Activated T-cell treated with anti-CD3 and anti-CD28 coated beads, Interleukin-2, amount 50 U/mL, for 72 hours (primary cell): Measurements from ENCODE around the gene IPPK. TPM values are rescaled to one million over a fixed set of nuclear protein-coding genes. Genes with fewer than 3 reads are reported as not detected.
"Not testable (repeated sequence)": the region's sequence is repeated elsewhere in the genome, so short reads cannot be mapped to it uniquely, and the experiment has no call there.

Experiments used
- ATAC-seq, 2 donors: fragments of 150-1000 bp; cut with Tn5 transposase; replicated peaks in 1 of 2; 2 replicates each; pipeline ENCODE4 v1.10.0; 2021; ENCODE audit warnings: moderate library complexity in 2 of 2, mild to moderate bottlenecking in 1 of 2
- DNase-seq, 2 donors: peaks; one replicate each; pipeline ENCODE4 v3.0.0; 2021 to 2022; ENCODE audit warnings: mixed read lengths in 1 of 2
- H3K27ac Mint-ChIP-seq: one replicate; pipeline ENCODE4 v1.8.0; 2022; ENCODE audit warnings: mild to moderate bottlenecking, moderate library complexity, mixed read lengths
- H3K27me3 Mint-ChIP-seq: one replicate; pipeline ENCODE4 v1.8.0; 2022; ENCODE audit warnings: low read depth, mixed read lengths
- H3K36me3 Mint-ChIP-seq, 2 donors: one replicate each; pipeline ENCODE4 v1.8.0; 2022; ENCODE audit warnings: mixed read lengths in 2 of 2, mild to moderate bottlenecking in 1 of 2; ENCODE audit not compliant: insufficient read depth in 2 of 2
- H3K4me1 Mint-ChIP-seq: one replicate; pipeline ENCODE4 v1.8.0; 2022; ENCODE audit warnings: low read depth, mixed read lengths
- H3K4me3 Mint-ChIP-seq, 2 donors: one replicate each; pipeline ENCODE4 v1.8.0; 2022; ENCODE audit warnings: mild to moderate bottlenecking in 2 of 2, mixed read lengths in 2 of 2, moderate library complexity in 2 of 2
- H3K9me3 Mint-ChIP-seq, 2 donors: one replicate each; pipeline ENCODE4 v1.8.0; 2022; ENCODE audit warnings: mixed read lengths in 2 of 2
- total RNA-seq, 2 donors: library from RNA; stranded (reverse); gene quantifications; one replicate each; pipeline ENCODE4 v1.2.3, GENCODE V29; 2022

Gene IPPK
- total RNA-seq, 2 donors from 2014 or later = 12.2 to 14.9 TPM

DNA sequence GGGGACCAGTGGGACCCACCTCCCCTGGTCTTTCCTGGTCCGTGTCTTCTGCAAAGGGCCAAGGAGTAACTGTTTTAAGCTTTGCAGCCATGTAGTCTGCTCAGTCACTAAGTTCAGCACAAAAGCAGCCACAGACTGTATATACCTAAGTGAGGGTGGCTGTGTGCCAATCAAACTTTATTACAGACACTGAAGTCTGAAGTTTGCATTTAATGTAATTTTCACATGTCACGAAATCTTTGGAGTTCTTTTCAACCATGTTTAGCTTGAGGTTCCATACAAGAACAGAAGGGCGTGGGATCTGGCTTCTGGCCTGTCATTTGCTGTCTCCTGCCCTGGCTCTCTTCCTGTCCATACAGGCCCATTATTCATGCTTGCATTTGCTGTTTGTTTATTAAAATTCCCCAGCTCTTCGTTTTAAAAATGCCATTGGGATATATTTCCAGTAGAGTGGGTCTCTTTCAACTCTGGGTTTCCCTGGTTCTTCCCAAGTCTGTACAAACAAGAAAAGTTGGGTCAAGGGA is 69.9 kb downstream of the IPPK start:
- ATAC-seq = no peak
- Mint-ChIP-seq H3K4me1 (no peaks in the 10 kb centered on the region), H3K27me3 (no peaks in the 10 kb centered on the region), H3K27ac (no peak overlapping the region), H3K36me3 (peaks cover 10 to 16% of the 10 kb centered on the region in 2 donors), H3K9me3 (peaks cover 3 to 5% of the 10 kb centered on the region in 2 donors), H3K4me3 (no peak overlapping the region)
- no peak for DNase-seq

DNA sequence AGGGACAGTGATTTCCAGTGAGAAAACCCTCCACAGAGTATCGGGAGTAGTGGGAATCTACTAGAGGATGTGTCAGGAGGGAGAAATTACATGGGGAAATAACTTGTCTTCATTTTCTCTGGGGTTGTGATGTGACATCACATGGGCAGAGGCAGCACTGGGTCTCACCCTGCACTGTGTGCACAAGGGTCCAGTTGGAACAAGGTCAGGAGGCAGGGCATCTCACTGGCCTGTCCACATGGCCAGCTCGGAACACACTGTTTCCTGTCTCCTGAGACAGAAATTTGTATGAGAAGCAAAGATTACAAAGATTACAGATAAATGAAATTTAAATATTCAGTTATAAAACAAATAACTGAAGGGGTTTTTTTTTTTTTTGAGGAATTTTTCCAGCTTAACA is 71.5 kb downstream of the IPPK start:
- no peak overlapping the region for H3K4me3 Mint-ChIP-seq
- H3K27ac Mint-ChIP-seq = no peak overlapping the region
- no peaks in the 10 kb centered on the region for H3K4me1 Mint-ChIP-seq
- peaks cover under 1 to 2% of the 10 kb centered on the region in 2 donors for H3K9me3 Mint-ChIP-seq
- ATAC-seq (no peak), DNase-seq (no peak)
- H3K27me3 Mint-ChIP-seq = no peaks in the 10 kb centered on the region
- peaks cover 3 to 5% of the 10 kb centered on the region in 2 donors for H3K36me3 Mint-ChIP-seq

DNA sequence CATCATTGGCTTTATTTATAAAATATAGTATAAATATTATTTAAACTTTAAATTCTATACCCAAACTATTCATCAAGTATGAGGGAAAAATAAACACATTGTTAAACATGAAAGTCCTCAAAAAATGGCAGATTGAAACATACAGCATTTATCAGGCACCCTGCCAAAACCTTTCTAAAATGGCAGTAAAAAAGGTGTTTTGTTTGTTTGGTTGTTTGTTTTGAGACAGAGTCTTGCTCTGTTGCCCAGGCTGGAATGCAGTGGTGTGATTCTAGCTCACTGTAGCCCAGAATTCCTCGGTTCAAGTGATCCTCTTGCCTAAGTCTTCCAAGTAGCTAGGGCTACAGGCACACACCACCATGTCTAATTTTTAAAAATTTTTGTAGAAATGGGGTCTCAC is 74.0 kb downstream of the IPPK start:
- Mint-ChIP-seq H3K4me1 (peaks cover 10% of the 10 kb centered on the region), H3K27ac (no peak overlapping the region), H3K27me3 (no peaks in the 10 kb centered on the region), H3K36me3 (no peaks in the 10 kb centered on the region), H3K4me3 (no peak overlapping the region), H3K9me3 (no peaks in the 10 kb centered on the region)
- DNase-seq (no peak), ATAC-seq (no peak)

DNA sequence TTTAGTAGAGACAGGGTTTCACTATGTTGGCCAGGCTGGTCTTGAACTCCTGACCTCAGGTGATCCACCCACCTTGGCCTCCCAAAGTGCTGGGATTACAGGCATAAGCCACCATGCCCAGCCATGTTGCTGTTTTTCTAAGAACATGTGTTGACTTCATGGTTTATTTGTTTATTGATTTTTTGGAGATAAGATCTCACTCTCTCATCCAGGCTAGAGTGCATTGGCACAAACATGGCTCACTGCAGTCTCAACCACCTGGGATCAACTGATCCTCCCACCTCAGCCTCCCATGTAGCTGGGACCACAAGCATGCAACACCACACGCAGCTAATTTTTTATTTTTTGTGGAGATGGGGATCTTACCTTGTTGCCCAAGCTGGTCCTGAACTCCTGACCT is 74.9 kb downstream of the IPPK start:
- not testable (repeated sequence) for H3K4me3 Mint-ChIP-seq, H3K4me1 Mint-ChIP-seq, H3K9me3 Mint-ChIP-seq, DNase-seq, ATAC-seq, H3K27ac Mint-ChIP-seq, H3K36me3 Mint-ChIP-seq, H3K27me3 Mint-ChIP-seq

DNA sequence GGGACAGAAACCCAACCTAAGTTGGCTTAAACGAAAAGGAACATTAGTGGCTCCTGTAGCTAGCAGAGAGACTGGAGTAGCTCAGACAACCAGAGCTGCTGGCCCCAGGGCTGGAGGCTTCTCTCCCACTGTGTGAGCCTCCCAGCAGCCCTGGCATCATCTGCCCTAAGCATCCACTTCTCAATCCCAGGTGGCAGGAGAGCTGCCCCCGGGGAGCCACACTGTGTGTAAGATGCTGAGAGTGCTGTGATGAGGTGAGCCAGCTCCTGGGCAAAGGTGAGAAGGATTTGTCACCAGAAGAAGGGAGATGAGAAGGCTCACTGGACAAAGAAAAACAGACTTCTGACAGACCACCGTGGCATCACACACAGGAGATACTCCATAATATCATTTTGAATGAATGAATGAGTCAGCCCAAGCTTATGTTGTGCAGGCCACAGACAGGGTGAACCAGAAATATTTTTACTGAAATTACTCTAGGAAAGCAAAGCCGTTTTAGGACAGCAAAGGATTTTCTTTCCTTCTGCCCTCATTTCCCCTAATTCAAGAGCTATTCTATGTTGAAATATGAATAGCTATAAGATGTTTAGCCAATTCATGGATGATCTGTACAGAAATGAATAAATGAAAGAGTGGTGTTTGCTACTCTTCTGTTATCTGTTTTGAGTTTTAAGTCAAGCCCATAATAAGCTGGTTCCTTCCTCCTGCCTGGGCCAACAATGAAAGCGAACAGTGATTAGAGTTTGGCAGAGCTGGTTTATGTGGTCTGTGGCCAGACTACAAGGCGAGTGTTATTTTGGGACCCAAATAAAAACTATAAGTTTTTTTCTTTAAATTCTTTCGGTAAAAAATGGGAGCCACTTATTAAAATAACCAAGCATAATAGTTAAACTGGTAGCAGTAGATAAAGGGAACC is 76.7 kb downstream of the IPPK start:
- Mint-ChIP-seq H3K27ac (peak overlapping the region; percentile 19), H3K4me1 (peaks cover 10% of the 10 kb centered on the region), H3K27me3 (no peaks in the 10 kb centered on the region), H3K36me3 (no peaks in the 10 kb centered on the region), H3K4me3 (peak overlapping the region in 1 of 2 donors; percentile 35), H3K9me3 (no peaks in the 10 kb centered on the region)
- DNase-seq = peak in 1 of 2 donors; percentile 5
- ATAC-seq = peak; percentile 69 to 75

DNA sequence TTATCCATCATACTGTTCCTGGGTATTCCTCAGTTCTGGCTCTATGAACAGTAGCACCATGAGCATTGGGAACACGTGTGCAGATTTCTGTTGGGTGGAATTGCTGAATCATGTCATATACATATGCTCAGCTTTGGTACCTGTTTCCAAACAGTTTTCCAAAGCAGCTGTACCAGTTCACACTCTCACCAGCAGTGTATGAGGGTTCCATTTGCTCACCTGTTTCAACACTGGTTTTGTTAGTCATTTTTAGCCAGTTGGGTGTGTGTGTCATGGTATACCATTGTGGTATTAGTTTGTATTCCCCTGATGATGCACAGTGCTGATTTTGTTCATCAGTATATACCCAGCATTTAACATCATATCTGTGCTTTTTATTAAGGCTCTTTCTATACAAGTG is 77.4 kb downstream of the IPPK start:
- Mint-ChIP-seq H3K27ac (peak overlapping the region; percentile 19), H3K9me3 (no peaks in the 10 kb centered on the region), H3K27me3 (no peaks in the 10 kb centered on the region), H3K36me3 (no peaks in the 10 kb centered on the region), H3K4me3 (peak overlapping the region in 1 of 2 donors; percentile 35), H3K4me1 (peaks cover 10% of the 10 kb centered on the region)
- DNase-seq (peak in 1 of 2 donors; percentile 4), ATAC-seq (peak; percentile 90 to 93)

DNA sequence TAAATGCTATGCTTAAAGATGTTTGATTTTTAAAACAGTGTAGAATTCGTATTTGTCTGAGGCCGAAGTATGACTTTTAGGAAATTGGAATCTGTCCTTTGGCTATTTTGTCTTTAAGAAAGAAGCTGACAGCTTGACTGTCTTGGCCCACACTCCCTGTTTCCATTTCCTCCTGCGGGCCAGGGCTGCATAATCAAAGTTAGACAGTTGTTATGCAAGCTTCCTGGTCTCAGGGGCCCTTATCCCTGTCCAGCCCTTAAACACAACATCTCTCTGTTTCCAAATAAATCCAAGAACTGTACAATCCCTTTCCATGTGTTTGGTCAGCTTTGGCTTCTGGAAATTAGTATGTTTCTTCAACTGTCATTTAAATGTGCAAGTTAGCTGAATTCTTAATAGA is 79.6 kb downstream of the IPPK start:
- Mint-ChIP-seq H3K27me3 (no peaks in the 10 kb centered on the region), H3K4me1 (peaks cover 10% of the 10 kb centered on the region), H3K4me3 (no peak overlapping the region), H3K27ac (no peak overlapping the region), H3K36me3 (peaks cover 6 to 7% of the 10 kb centered on the region in 2 donors), H3K9me3 (peaks cover 0 to 1% of the 10 kb centered on the region in 2 donors)
- DNase-seq (no peak), ATAC-seq (no peak)

DNA sequence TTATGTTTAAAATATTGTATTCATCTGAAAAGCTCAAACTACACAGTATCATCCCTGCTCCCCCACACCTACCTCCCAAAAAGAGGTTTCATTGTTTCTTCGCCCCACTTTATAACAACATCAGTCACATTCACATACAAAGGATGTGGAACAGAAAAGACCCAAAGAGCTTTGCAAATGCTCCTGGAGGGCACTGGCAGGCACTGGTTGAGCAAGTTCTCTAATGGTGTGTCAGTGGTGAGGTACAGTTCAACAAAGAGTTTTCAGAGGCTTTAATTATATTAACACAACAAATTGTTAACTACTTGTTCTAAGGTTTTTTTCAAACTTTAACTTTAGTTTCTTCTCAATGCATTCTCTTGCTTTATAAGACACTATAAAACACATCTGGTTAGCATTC is 80.0 kb downstream of the IPPK start:
- no peak overlapping the region for H3K4me3 Mint-ChIP-seq
- H3K27me3 Mint-ChIP-seq = no peaks in the 10 kb centered on the region
- H3K4me1 Mint-ChIP-seq = peaks cover 10% of the 10 kb centered on the region
- no peak for ATAC-seq
- H3K27ac Mint-ChIP-seq = no peak overlapping the region
- peaks cover 0 to 1% of the 10 kb centered on the region in 2 donors for H3K9me3 Mint-ChIP-seq
- no peak for DNase-seq
- H3K36me3 Mint-ChIP-seq = peaks cover 6 to 7% of the 10 kb centered on the region in 2 donors

DNA sequence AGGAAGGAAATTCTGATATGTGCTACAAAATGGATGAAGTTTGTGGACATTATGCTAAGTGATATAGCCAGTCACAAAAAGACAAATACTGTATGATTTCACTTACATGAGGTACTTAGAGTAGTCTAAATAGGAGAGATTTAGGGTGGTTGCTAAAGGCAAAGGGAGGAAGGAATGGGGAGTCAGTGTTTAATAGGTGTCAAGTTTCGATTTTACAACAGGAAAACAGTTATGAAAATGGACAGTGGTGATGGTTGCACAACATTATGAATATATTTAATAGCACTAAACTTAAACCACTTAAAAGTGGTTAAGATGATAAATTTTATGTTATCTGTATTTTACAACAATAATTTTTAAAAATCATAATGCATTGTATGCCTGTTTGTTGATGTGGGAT is 93.8 kb downstream of the IPPK start:
- H3K36me3 Mint-ChIP-seq = peaks cover 3 to 5% of the 10 kb centered on the region in 2 donors
- no peak for ATAC-seq
- H3K27ac Mint-ChIP-seq = no peak overlapping the region
- H3K4me3 Mint-ChIP-seq = no peak overlapping the region
- DNase-seq = no peak
- H3K27me3 Mint-ChIP-seq = no peaks in the 10 kb centered on the region
- peaks cover 5 to 7% of the 10 kb centered on the region in 2 donors for H3K9me3 Mint-ChIP-seq
- no peaks in the 10 kb centered on the region for H3K4me1 Mint-ChIP-seq

DNA sequence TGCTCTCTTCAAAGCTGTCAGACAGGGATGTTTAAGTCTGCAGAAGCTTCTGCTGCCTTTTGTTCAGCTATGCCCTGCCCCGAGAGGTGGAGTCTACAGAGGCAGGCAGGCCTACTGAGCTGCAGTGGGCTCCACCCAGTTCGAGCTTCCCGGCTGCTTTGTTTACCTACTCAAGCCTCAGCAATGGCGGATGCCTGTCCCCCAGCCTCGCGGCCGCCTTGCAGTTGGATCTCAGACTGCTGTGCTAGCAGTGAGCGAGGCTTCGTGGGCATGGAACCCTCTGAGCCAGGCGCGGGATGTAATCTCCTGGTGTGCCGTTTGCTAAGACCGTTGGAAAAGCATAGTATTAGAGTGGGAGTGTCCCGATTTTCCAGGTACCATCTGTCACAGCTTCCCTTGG is 96.3 kb downstream of the IPPK start:
- DNase-seq, H3K27me3 Mint-ChIP-seq, ATAC-seq, H3K4me1 Mint-ChIP-seq, H3K9me3 Mint-ChIP-seq, H3K27ac Mint-ChIP-seq, H3K4me3 Mint-ChIP-seq, H3K36me3 Mint-ChIP-seq: not testable (repeated sequence)

DNA sequence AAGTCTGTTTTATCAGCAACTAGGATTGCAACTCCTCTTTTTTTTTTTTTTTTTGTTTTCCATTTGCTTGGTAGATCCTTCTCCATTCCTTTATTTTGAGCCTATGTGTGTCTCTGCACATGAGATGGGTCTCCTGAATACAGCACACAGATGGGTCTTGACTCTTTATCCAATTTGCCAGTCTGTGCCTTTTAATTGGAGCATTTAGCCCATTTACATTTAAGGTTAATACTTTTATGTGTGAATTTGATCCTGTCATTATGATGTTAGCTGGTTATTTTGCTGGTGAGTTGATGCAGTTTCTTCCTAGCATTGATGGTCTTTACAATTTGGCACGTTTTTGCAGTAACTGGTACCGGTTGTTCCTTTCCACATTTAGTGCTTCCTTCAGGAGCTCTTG is 98.1 kb downstream of the IPPK start:
- DNase-seq, H3K4me1 Mint-ChIP-seq, ATAC-seq, H3K27ac Mint-ChIP-seq, H3K9me3 Mint-ChIP-seq, H3K36me3 Mint-ChIP-seq, H3K4me3 Mint-ChIP-seq, H3K27me3 Mint-ChIP-seq: not testable (repeated sequence)

DNA sequence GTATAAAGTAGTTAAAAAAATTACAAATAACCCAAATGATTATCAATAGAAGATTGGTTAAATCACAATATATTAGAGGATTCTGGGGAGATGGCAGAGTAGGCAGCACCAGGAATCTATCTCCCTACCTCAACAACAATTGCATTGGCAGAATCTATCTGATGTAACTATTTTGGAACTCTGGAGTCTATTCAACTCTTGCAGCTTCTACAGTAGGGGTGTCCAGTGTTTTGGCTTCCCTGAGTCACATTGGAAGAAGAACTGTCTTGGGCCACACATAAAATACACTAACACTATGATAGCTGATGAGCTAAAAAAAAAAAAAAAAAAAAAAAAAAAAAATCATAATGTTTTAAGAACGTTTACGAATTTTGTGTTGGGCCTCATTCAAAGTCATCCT is 104.9 kb downstream of the IPPK start:
- no peak overlapping the region for H3K4me3 Mint-ChIP-seq
- no peak overlapping the region for H3K27ac Mint-ChIP-seq
- ATAC-seq = no peak
- peaks cover 2 to 6% of the 10 kb centered on the region in 2 donors for H3K36me3 Mint-ChIP-seq
- no peaks in the 10 kb centered on the region for H3K27me3 Mint-ChIP-seq
- no peak for DNase-seq
- H3K9me3 Mint-ChIP-seq = peaks cover 8 to 9% of the 10 kb centered on the region in 2 donors
- H3K4me1 Mint-ChIP-seq = no peaks in the 10 kb centered on the region

DNA sequence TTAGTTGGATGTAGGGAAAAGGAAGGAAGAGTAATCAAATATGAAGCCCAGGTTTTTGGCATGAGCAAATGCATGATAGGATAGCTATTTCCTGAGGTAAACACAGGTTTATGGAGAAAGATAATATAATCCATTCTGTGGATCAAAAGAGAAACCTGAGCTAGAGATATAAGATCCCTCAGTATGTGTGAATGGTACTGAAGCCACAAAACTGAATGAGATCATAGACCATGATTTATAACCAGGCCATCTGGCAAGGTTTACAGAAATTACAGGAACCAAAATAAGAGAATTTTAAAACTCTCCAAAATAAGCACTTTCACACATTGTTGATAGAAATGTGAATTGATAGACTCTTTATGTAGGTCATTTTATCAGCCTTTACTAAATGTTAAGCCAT is 105.4 kb downstream of the IPPK start:
- H3K4me1 Mint-ChIP-seq = no peaks in the 10 kb centered on the region
- ATAC-seq (no peak), DNase-seq (no peak)
- H3K27me3 Mint-ChIP-seq = no peaks in the 10 kb centered on the region
- peaks cover 8 to 9% of the 10 kb centered on the region in 2 donors for H3K9me3 Mint-ChIP-seq
- no peak overlapping the region for H3K4me3 Mint-ChIP-seq
- no peak overlapping the region for H3K27ac Mint-ChIP-seq
- H3K36me3 Mint-ChIP-seq = peaks cover 2 to 6% of the 10 kb centered on the region in 2 donors
